ENCODE results near the gene TMEFF2. TPM values are rescaled to one million over a fixed set of nuclear protein-coding genes. Genes with fewer than 3 reads are reported as not detected.

The TMEFF2 gene
- total and polyA plus RNA-seq, 8 donors, result 0.05 to 0.75 TPM; not detected in 6

GRCh38 chr2:192099742-192100141, 95.0 kb downstream of the TMEFF2 start:
- FAIRE-seq (no peak), DNase-seq (no peak), ATAC-seq (no peak)
- TF ChIP-seq, protein P1, sequence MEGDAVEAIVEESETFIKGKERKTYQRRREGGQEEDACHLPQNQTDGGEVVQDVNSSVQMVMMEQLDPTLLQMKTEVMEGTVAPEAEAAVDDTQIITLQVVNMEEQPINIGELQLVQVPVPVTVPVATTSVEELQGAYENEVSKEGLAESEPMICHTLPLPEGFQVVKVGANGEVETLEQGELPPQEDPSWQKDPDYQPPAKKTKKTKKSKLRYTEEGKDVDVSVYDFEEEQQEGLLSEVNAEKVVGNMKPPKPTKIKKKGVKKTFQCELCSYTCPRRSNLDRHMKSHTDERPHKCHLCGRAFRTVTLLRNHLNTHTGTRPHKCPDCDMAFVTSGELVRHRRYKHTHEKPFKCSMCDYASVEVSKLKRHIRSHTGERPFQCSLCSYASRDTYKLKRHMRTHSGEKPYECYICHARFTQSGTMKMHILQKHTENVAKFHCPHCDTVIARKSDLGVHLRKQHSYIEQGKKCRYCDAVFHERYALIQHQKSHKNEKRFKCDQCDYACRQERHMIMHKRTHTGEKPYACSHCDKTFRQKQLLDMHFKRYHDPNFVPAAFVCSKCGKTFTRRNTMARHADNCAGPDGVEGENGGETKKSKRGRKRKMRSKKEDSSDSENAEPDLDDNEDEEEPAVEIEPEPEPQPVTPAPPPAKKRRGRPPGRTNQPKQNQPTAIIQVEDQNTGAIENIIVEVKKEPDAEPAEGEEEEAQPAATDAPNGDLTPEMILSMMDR (IDR thresholded peaks at IDR 0.05), result no peak
- intact Hi-C loops (cut with DNase I), result no loop called here
- H3K36me3 ChIP-seq, result no peaks in the 10 kb centered on the region
- no peak overlapping the region for H3K4me3 ChIP-seq
- H3K9me3 ChIP-seq, result no peaks in the 10 kb centered on the region
- H3K27me3 ChIP-seq, result no peaks in the 10 kb centered on the region
- H3K4me1 ChIP-seq, result no peaks in the 10 kb centered on the region
- no peak overlapping the region for H3K27ac ChIP-seq

DNA sequence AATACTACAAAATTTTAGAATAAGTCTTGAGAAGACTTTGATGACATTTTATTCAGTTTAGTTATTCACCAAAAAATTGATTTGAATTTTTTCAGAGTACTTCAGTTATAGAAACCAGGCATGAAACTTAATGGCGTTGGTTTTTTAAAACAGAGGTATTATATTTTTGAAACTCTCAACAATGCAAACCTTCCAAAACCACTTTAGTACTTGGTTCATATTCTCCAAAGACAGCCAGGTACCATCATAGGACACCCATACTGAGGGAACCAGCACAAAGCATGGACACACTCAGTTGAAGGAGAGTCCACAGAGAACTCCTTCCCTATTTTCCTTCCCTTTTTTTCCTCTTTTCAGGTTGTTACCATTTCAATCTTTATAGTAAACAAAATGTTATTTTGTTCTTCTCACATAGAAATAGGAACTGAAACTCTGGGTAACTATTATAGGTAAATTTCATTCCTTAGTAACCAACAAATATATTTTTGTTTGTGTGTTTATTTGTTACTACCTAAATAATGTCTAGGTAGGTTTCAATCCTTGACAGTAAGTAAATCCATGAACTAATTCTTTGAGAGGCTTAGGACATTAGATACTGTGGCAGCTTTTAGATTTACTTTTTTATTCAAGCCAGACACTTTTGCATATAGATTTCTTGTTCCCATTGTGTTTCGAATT, 95.8 kb downstream of the TMEFF2 start:
- 69 to 83% methylated on average over 2 of the region's 2 CpGs for WGBS, 2 donors
- ATAC-seq (no peak), FAIRE-seq (no peak), DNase-seq (no peak)
- Histone ChIP-seq H3K4me3 (no peak overlapping the region), H3K4me1 (no peaks in the 10 kb centered on the region), H3K27me3 (no peaks in the 10 kb centered on the region), H3K27ac (no peak overlapping the region), H3K36me3 (no peaks in the 10 kb centered on the region), H3K9me3 (no peaks in the 10 kb centered on the region)
- TF ChIP-seq, protein P1 (IDR thresholded peaks at IDR 0.05), result no peak
- intact Hi-C loops (cut with DNase I), result no loop called here

DNA sequence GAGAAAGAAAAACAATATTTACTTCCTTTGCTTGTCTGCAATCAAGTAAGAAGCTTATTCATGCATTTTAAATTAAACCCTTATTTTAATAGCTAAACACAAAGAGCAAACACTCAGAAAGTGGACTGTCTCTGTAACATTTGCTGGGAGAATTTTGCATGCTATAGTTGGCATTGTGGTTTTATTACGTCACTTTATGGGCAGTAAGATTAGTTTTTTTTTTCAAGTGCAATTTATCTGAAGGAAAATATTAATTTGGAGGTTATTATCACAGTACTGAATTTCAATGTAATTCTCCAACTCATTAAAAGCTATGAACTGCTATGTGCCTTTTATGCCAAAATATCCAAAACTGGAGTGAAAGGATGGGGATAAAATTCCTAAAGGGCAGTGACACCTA, 103.3 kb downstream of the TMEFF2 start:
- ATAC-seq (no peak), DNase-seq (no peak), FAIRE-seq (no peak)
- Histone ChIP-seq H3K36me3 (no peaks in the 10 kb centered on the region), H3K27me3 (no peaks in the 10 kb centered on the region), H3K27ac (no peak overlapping the region), H3K4me3 (no peak overlapping the region), H3K4me1 (no peaks in the 10 kb centered on the region), H3K9me3 (no peaks in the 10 kb centered on the region)
- TF ChIP-seq, protein P1 (IDR thresholded peaks at IDR 0.05), result no peak
- 28 to 41% methylated on average over 1 of the region's 1 CpG for WGBS, 2 donors
- intact Hi-C loops (cut with DNase I), result no loop called here

GRCh38 chr2:192090911-192091310, 103.8 kb downstream of the TMEFF2 start:
- WGBS, 2 donors, result 48 to 58% methylated on average over 7 of the region's 7 CpGs
- FAIRE-seq (no peak), ATAC-seq (no peak), DNase-seq (no peak)
- Histone ChIP-seq H3K4me1 (no peaks in the 10 kb centered on the region), H3K36me3 (no peaks in the 10 kb centered on the region), H3K9me3 (no peaks in the 10 kb centered on the region), H3K27ac (no peak overlapping the region), H3K27me3 (no peaks in the 10 kb centered on the region), H3K4me3 (no peak overlapping the region)
- TF ChIP-seq, protein P1 (IDR thresholded peaks at IDR 0.05), result no peak
- intact Hi-C loops (cut with DNase I), result no loop called here

DNA sequence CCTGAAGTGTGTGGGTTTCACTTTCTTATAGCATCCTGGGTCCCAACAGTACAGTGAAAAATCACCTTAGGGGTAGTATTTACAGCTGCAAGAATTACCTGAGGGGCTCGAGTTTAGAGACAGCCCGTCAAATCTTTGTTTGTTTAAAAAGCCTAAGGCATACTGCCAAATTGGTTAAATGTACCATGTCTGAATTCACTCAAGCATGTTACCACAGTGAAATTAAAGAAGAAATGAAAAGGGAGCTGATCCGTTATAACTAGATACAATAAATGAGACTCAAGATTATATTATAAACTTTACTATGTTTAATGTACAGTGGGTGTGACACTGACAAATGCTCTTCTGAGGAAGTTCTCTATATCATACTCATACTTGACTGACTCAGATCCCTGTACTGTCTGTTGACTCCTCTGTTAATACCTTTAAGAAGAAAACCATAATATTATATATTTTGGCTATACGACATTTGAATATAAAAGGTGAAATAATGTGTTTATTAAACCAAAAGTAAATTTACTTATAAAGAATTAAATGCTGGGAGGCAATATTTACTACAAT, 107.3 kb downstream of the TMEFF2 start:
- Histone ChIP-seq H3K27ac (no peak overlapping the region), H3K9me3 (no peaks in the 10 kb centered on the region), H3K27me3 (no peaks in the 10 kb centered on the region), H3K36me3 (no peaks in the 10 kb centered on the region), H3K4me3 (no peak overlapping the region), H3K4me1 (no peaks in the 10 kb centered on the region)
- WGBS, 2 donors, result 16 to 25% methylated on average over 4 of the region's 4 CpGs
- intact Hi-C loops (cut with DNase I), result no loop called here
- DNase-seq, result no peak
- TF ChIP-seq, protein P1 (IDR thresholded peaks at IDR 0.05), result no peak
- FAIRE-seq, result no peak
- ATAC-seq, result no peak

Measured in pancreas (tissue), 10 donors.